ENCODE measurements around the gene METTL2B.

The METTL2B gene

GRCh38 chr7:128476402-128477335 lies at the start of gene METTL2B:
METTL2B (plus strand) TSS chr7:128476748; CDS start chr7:128476766, 18 bp downstream.
- peak; percentile 85 for DNase-seq

- peak; percentile 33 for DNase-seq
These were observed 49.2 kb upstream of the METTL2B start for GRCh38 chr7:128427289-128427891.

DNA sequence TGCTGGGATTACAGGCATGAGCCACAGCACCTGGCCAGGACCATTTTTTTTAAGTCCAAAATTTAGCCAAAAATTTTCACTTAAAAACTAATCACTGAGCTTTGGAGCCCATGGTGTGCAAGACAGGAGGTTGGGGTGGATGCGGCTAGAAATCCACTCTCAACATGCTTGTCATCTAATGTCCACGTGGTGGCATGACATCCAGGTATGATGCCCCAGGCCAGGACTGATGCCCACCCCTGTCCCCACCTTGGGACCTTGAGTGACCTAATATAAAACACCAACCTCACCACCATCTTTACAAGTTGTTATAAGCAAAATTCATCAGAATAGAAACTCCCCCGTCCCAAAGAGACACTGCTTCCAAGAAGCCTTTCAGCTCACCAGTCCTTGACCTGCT lies 46.3 kb upstream of the METTL2B start:
- no peak for DNase-seq

- DNase-seq = no peak
These were observed 45.3 kb upstream of the METTL2B start for GRCh38 chr7:128431221-128431620.

- DNase-seq = no peak
These were observed 44.8 kb upstream of the METTL2B start for GRCh38 chr7:128431754-128432153.

DNA sequence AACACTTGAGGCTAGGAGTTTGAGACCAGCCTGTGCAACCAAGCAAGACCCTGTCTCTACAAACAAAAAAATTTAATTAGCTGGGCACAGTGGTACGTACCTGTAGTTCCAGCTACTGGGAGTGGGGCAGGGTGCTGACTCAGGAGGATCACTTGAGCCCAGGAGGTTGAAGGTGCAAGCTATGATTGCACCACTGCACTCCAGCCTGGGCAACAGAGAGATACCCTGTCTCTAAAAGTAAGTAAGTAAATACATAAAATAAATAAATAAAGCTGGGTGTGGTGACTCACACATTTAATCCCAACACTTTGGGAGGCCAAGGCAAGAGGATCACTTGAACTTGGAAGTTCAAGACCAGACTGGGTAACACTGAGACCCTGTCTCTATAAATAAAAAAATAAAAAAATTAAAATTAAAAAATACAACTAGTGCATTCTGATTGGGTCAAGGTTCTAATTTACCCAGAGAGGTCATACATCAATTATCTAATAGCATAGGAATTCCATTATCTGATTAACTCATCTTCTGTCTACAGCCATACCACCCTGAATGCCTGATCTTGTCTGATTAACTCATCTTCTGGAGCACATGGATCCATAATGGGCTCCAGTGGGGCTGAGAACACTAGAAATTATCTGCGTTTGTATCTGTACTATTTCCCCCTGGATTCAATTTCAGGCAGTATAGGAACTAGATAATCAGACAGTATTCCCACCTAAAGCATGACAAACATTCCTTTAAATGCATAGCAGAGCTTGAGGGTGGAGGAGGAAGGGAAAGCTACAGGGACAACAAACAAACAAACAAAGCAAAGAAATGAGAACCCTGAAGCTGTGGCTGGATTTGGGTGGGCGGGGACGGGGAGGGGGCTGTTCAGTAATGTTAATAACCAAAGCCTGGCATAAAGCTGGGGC lies 41.9 kb upstream of the METTL2B start:
- DNase-seq = no peak

DNA sequence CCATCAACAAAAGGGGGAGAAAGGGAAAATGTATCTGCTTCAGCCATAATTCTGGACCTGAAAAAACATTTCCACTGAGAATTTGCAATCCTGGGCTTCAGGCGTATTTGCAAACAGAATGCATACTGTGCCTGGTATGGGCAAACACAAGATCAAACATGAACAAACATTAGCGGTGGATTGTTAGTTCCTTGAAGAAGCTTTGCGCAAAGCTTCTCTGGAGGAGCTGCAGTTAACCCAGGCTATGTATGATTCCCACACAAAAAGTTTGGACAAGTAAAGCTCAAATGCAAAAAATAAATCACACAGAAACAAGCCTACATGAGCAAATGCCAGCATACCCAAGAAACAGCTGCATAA lies 41.2 kb upstream of the METTL2B start:
- no peak for DNase-seq

DNA sequence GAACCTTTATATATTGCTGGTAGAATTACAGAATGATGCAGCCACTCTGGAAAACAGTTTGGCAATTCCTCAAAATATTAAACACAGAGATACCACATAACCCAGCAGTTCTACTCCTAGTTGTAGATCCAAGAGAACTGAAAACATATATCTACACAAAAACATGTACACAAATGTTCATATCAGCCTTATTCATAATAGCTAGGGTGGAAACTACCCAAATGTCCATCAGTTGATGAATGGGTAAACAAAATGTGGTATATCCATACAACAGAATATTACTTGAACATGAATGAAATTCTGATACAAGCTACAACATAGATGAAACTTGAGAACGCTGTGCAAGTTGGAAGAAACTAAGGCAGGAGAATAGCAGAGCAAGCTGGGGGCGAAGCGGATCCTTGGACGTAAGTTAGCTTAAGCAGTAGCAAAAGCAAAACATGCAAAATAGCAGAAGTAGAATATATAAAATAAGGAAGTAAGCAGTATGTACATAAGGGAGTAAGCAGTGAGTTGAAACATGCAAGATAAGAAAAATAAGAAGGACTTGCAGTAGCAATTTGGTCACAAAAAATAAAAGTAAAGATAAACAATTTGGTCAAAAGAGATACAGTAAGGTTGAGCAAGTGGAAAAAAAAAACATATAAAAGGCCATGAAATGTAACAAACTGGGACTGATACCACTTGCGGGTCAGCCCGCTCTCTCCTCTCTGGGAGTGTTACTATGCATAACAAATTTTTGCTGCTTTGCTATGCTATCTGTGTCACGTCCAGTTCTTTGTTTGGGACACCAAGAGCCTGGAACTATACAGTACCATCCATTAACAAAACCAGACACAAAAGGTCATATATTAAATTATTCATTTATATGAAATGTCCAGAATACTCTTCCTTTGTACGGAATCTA lies 38.9 kb upstream of the METTL2B start:
- no peak for DNase-seq

GRCh38 chr7:128442356-128442755 lies 34.2 kb upstream of the METTL2B start:
- no peak for DNase-seq

GRCh38 chr7:128443831-128444600 lies 32.5 kb upstream of the METTL2B start:
- no peak for DNase-seq

GRCh38 chr7:128446306-128446705 lies 30.2 kb upstream of the METTL2B start:
- DNase-seq = peak; percentile 68

- no peak for DNase-seq
These were observed 28.5 kb upstream of the METTL2B start for GRCh38 chr7:128447941-128448564.

DNA sequence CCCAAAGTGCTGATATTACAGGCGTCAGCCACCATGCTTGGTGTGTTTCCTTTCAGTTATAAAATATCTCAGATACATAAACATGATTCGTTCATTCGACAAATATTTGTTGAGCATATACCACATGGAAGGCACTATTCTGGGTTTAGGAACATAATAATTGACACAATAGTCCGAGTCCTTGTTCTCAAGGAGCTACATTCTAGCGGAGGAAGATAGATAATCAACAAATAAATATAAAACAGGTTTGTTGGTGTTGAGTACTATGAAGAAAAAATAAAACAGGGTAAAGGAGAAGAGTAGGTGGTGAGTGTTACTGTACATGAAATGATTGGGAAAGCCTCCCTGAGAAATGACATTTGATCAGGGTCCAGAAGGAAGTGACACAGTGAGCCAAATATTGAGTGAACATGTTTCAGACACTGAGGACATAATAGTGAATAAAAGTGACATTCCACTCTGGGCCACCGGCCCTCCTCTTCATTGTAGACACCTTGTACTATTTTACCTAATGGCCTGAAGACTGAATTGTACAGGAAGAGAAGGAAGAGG lies 27.7 kb upstream of the METTL2B start:
- DNase-seq = no peak

GRCh38 chr7:128450409-128450808 lies 26.1 kb upstream of the METTL2B start:
- DNase-seq = no peak

- no peak for DNase-seq
These were observed 25.6 kb upstream of the METTL2B start for GRCh38 chr7:128450913-128451312.

- no peak for DNase-seq
These were observed 24.0 kb upstream of the METTL2B start for GRCh38 chr7:128452552-128452951.

DNA sequence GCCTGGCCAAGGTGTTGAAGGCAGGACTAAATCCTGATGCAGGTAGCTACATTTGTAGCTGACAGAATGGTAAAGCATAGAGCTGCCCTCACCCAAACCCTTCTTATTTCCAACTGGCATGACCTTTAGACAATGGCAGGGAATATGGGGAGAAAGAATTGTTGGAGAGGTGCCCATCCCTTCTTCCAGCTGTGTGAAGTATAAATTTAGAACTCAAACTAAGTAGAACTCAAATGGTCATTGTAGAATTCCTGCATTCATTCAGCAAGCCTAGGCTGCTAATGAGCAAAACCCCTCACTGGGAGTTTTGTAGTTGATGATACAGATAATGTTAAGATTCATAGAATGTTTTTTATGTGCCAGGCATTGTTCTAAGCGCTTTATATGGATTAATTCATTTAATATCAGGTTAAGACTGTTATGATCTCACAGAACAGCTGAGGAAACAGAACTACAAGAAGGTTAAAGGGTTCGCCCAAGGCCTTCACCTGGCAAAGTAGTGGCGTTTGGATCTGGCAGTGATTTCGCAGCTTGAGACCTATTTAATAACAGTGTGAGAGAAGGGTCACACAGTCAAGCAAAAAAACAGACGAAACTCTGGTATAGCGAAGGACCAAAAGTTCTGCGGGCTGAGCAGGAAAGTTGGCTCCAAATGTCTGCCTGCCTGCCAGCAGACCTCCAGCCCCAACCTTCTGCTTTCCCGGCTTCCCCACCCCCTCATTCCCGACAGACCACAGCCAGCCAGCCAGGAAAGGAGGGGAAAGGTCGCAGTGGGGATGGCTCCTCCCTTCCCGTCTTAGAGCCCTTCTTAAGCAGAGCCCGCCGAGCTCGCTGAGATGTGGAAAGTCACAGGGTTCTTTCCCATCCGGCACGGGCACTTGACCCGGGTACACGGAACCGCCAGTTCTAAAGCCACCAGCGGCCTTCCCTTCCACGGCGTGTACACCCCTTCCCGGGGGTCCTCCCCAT lies 22.4 kb upstream of the METTL2B start:
- DNase-seq = peak; percentile 25

- DNase-seq = no peak
These were observed 21.6 kb upstream of the METTL2B start for GRCh38 chr7:128454808-128455542.
